Kidney tubule cell (primary cell): ENCODE results near the gene MCEMP1.
A peak's percentile ranks its signal among the peaks of the same experiment; 100 is the strongest.

Source experiments
- DNase-seq: peaks from one replicate; pipeline ENCODE4 v3.0.0-alpha.2; 2018; ENCODE audit warnings: low spot score

MCEMP1 gene

GRCh38 chr19:7676854-7677253 lies at the start of gene MCEMP1:
MCEMP1 (plus strand) TSS chr19:7677090; CDS start chr19:7677121, 31 bp downstream.
- no peak for DNase-seq

- DNase-seq, result no peak
Measured at GRCh38 chr19:7627166-7627565, 49.7 kb upstream of the MCEMP1 start.

DNA sequence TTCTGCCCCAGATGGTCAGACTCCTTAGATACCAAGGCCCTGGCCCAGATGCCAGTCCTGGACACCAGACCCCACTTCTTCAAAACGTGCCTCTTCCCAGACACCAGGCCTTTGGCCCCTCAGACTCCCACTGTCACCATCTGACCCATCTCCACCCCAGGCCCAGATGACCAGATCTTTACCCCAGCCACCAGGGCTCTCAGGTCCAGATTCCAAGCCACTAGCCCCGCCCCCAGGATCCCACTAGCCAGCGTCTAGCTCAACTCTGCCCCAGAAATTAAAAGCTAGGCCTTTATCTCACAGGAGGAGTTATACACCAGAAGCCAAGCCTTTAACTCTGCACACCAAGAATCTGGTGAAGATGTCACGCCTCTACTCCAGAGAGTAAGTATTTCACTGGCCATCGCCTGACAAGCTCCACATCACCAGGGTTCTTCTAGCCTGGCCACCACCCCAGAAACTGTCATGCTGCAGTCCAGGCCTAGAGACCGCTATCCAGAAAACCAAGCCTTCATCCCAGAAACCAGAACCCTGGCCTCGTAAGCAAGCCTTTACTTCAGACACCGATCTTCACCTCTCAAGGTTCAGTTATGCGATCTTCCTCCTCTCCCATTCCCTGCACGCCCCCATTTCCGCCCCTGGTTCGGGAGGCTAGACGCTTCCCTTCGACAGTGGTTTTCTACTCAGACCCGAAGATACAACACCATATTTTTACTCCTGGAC lies 48.1 kb upstream of the MCEMP1 start:
- DNase-seq, result no peak

DNA sequence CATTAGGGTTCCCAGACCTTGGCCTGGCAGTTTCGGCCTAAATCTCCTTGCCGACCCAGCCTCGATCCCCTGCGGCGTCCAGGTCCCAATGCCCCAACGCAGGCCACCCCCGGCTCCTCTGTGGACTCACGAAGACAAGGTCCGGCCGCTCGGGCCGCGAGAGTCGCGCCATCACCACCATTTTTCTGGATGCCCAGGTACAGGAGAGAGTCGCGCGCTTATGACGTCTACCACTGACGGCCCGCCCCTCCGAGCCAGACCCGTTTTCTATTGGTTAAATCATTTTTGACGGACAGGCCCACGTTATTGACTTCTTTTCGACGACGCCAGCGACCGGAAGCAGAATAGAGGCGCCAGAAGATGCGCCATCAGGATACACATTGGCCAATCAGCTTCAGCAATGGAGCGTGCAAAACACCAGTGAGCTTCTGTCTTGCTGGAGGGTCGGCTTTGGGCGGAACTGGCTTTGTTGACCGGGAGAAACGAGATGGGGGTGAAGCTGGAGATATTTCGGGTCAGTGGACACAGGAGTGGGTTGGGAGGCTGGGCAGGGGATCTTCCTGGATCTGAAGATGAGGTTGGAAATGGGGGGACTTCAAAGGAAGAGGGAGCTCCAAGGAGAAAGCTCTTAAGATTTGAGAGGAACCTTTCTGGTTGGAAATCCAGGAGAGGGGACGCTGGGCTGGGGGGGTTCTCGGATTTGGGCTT lies 47.4 kb upstream of the MCEMP1 start, which contains the start of the genes PET100 and XAB2:
TSS of gene PET100 (plus strand) at position 447 of the 708 bp plus-strand sequence. CDS start at position 488, 41 bp downstream.
TSS of gene XAB2 (minus strand) at position 199 of the 708 bp plus-strand sequence. CDS start at position 181, 18 bp downstream.
- peak; percentile 99 for DNase-seq

DNA sequence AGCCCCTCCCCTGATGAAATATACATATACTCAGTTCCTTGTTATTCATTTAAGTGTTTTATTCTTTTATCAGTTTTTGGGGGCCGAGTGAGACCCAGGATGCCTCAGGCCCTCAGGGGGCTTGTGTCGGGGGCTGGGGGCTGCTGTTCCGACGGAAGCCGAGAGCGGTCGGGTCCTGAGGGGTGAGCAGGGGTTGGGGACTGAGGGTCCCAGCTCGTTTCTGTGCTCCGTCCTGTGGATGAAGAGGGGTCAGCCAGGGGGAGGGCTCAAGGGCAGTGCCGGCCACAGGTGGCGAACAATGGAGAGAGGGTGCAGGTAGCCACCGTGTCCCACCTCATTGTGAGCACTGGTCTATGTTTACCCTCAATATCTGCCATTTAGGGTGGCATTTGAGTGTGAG lies 45.3 kb upstream of the MCEMP1 start:
- no peak for DNase-seq

DNA sequence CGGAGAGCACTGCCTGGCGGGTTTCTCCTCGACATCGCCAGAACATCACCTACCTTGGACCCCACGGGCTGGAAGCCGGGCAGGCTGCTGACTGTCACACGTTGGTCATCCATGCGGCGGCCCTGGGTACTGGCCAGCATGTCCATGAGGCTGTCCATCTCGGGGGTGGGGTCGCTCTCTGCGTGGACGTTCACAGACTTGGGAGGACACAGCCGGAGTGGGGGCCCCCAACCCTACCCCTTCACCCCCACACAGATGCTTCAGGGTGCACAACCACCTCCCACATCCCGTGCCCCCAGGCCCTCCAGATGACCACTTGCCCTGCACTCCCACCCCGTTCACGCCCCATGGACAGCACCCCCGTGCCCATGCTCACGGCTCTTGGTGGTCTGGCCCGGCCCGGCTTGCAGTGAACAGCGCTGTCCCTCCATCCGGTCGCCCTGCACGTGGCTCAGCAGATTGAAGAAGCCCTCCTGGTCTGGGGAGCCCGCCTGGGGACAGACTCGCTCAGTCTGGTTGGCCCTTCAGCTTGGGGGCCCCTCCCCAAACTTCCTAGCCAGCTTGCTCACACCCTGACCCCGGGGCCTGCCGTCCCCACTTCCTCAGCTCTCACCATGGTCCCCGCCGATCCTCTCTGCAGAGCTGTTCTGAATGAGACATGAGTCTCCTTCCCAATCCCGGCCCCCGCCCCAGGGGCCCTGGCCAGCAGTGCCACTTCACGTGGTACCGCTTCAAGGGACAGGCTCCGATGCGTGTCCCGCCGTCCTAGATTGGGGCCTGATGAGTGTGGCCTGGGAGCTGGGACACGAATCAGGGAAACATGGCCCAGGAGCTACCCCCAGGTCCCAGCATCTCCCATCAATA lies 44.3 kb upstream of the MCEMP1 start:
- DNase-seq, result no peak

DNA sequence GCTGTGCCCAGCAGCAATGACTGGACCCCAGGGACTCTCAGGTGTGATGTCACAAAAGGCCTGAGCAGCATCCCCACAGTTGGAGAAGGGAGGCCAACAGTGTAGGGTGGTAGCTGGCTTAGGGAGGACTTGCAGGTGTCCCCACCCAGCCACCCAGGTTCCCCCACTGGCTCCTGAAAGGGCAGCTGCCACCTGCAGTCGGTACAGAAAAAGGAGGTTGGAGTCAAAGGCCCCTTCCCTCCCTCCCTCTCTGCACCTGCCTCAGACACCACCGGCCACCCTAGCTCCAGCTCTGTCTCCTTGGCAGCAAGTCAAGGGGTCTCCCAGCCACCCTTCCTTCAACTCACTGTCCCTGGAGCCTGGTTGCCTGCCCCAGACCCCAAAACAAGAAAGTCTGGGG lies 43.2 kb upstream of the MCEMP1 start, which contains the start of gene PCP2:
TSS of gene PCP2 (minus strand) at position 22 of the 400 bp plus-strand sequence. CDS start 262 bp downstream, outside the sequence.
- DNase-seq, result no peak

GRCh38 chr19:7635670-7636069 lies 41.2 kb upstream of the MCEMP1 start:
- DNase-seq, result no peak

DNA sequence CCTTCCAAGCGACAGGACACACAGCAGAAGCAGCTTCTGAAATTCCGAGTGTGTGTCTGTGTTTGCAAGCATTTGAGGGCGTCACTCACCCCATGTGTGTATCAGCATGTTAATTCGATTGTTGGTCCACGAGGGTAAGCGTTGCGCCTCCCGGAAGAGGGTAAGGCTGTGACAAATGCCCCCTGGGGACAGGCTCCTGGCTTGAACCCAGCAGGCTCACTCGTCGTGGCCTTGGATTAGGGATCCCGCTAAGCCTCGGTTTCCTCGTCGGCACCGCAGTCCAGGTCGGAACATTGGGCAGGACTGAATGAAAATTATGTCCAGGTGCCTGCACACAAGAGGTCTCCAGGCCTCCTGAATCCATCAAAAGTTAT lies 40.6 kb upstream of the MCEMP1 start:
- DNase-seq, result no peak

DNA sequence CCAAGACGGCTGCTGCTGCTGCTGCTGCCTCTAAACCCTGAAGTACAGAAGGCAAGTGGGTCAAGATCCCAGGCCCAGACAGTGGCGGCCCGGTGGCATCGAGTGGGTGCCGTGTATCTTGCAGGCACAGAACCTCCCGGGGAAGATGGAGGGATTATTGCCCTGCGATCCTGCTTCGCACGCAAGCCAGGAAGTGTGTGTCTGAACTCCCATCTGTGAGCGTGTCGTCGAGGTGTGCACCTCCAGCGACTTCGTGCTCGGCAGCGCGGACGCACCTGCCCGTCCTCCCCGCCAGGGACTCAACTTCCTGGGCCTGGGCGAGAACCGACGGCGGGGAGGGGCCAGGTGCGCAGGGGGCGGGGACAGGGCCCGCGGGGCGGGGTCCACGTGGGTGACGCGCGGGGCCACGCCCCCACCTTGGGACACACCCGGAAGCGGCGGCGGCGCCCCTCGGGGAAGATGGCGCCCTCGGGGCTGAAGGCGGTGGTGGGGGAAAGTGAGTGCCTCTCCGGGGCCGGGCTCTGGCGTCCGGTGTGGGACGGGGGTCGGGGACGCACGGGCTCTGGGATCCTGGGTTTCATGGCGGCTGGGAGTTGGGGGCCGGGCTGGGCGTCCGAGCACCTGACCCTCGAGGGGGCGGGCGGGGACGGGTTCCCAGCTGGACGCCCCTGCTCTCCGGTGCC lies 40.1 kb upstream of the MCEMP1 start, which contains the start of gene STXBP2:
TSS of gene STXBP2 (plus strand) at position 420 of the 683 bp plus-strand sequence. CDS start at position 460, 40 bp downstream.
- DNase-seq, result peak; percentile 88

GRCh38 chr19:7637374-7638256 lies 39.3 kb upstream of the MCEMP1 start:
- peak; percentile 56 for DNase-seq

DNA sequence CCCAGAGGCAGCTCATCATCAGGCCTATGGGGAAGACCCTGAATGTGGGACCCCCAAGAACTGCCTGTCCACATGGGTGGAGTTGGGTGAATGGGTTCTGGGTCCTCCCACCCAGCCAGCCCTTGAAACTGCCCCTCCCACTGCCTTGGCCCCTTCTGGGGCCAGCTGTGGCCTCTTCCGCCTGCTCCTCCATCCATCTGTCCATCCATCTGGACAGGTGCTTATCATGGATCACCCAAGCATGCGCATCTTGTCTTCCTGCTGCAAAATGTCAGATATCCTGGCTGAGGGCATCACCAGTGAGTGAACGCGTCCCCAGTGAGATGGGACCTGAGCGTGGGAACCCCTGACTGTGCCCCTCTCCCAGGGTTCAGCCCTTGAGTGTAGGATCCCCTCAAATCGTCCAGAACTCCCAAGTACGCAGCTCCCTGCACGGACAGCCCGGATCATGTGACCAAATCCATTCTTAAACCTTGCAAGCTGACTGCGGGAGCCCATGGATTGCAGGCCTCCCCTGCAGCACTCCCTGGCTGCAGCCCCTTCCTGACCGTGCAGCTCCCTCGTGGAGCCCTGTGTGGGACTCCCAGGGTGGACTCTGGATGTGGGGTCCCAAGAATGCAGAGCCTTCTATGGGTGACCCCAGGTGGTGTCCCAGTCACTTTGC lies 38.0 kb upstream of the MCEMP1 start:
- no peak for DNase-seq

DNA sequence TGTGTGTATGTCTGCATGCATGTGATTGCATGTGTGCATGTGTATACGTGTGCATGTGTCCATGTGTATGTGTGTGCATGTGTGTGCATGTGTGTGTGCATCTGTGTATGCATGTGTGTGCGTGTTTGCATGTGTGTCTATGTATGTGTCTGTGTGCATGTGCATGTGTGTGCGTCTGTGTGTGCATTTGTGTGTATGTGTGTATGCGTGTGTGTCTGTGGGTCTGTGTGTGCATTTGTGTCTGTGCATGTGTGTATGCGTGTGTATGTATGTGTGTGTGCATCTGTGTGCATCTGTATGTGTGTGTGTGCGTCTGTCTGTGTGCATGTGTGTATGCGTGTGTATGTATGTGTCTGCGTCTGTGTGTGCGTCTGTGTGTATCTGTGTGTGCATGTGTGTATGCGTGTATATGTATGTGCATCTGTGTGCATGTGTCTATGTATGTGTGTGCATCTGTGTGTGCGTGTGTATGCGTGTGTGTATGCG lies 37.0 kb upstream of the MCEMP1 start:
- DNase-seq, result no peak

DNA sequence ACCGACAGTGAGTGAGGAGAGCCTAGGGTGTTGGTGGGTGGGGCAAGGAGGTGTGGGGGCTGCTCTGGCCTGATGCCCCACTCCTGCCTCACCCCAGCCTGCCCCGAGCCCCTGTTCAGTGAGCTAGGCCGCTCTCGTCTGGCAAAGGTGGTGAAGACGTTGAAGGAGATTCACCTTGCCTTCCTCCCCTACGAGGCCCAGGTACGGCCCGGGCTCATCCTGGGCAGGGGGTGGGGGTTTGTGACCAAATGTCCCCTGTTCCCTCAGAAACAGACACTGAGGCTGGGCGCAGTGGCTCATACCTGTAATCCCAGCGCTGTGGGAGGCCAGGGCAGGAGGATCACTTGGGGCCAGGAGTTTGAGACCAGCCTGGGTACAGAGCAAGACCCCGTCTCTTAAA lies 36.1 kb upstream of the MCEMP1 start:
- no peak for DNase-seq

DNA sequence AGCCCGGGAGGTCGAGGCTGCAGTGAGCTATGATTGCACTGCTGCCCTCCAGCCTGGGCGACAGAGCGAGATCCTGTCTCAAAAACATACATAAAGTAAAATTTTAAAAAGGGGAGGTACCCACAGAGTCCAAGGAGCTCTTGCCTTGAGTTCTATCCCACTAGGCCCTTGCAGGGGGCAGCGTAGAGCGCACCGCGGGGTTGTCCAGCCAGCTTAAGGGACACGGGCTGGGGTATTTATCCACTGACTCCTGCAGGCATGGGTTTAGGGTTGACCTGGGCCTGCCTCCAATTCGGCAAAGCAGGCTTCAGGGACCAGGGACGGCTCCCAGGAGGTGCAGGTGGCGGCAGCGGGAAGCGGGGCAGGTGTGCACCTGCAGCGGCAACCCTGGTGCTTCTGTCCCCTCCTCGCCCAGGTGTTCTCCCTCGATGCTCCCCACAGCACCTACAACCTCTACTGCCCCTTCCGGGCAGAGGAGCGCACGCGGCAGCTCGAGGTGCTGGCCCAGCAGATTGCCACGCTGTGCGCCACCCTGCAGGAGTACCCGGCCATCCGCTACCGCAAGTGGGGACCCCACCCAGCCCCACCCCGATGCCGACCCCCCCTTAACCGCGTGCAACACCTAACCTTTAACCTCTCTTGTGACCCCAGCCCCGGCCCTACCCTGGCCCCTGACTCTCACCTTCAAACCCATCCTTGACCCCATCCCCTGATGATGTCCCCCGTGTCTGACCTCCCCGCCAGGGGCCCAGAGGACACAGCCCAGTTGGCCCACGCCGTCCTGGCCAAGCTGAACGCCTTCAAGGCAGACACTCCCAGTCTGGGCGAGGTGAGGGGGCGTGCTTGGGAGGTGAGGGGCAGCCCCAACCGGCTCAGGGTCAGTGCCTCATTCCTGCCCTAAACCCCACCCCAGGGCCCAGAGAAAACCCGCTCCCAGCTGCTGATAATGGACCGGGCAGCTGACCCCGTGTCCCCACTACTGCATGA lies 35.3 kb upstream of the MCEMP1 start:
- no peak for DNase-seq

- no peak for DNase-seq
Measured at GRCh38 chr19:7642295-7643030, 34.4 kb upstream of the MCEMP1 start.

DNA sequence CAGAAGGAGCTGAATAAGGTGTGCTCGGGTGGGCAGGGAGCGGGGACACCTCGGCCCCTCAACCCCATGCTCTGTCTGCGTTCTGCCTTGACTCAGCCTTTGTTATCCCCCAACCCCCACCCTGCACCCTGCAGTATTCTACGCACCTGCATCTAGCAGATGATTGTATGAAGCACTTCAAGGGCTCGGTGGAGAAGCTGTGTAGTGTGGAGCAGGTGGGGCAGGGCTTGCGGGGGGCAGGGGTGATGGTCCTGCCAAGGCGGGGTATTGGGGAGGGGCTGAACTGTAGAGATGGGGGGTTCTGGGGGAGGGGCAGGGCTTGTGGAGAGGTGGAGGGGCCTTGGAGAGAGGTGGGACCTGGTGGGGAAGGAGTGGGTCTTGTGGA lies 33.9 kb upstream of the MCEMP1 start:
- DNase-seq, result no peak
